Glomerular visceral epithelial cell (primary cell): Measurements from ENCODE around the gene PSMB11.

Experiments
- DNase-seq: peaks from one replicate; pipeline ENCODE4 v3.0.0-alpha.2; 2016; ENCODE audit errors: extremely low spot score

The PSMB11 gene

DNA sequence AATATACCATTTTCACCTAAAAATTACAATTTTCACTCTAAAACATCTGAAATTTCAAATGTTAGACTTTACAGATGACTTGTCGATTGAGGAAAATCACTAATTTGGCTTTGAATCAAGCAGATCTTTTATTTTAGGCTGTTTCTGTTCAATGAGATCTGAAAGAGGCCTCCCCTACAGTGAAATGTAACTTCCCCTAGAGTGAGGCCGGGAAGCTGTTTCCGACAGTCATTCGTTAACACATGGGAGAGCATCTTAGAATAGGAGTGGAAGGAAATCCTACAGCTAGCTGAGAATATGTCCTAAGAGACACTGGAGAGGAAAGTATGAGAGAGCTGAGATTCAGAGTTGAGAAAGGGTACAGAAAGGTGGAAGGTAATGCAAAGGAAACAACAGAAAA lies 26.4 kb upstream of the PSMB11 start:
- DNase-seq = no peak

- no peak for DNase-seq
These were observed 24.9 kb upstream of the PSMB11 start for GRCh38 chr14:23017091-23017490.

GRCh38 chr14:23018107-23018506 lies 23.9 kb upstream of the PSMB11 start:
- DNase-seq = no peak

DNA sequence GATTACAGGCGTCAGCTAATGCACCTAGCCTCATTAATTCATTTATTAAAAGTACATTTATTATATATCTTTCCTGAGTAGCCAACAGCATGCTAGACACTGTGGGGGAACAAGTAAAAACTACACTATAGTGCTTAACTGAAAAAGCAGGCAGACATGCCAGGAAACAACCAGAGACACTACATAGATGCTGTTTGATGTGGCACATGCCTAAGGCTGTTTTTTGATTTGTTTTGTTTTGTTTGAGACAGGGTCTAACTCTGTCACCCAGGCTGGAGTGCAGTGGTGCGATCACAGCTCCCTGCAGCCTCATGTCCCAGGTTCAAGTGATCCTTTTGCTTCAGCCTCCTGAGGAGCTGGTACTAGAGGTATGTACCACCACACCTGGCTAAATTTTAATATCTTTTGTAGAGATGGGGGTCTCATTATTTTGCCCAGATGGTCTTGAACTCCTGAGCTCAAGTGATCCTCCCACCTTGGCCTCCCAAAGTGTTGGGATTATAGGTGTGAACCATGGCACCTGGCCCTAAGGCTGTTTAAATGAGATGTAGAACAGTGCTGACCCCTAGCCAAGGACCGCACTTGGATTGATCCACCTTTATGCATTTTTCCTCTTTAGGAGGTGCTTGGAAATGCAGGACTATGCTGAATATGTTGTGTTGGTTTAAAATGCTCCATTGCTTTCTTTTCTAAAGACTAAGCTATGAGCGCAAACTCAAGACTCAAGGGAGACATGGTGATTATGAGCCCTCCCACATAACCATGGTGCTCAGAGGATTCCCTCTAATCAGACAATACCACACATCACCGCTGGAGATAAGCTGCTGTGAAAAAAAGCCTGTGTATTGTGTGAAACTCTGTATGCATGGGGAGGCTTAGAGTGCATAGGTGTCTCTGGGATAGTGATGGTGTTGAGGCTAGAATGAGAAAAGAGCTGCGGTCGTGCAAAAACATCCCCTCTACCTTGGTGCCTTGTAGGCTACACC lies 21.6 kb upstream of the PSMB11 start:
- no peak for DNase-seq

GRCh38 chr14:23021434-23021833 lies 20.6 kb upstream of the PSMB11 start:
- no peak for DNase-seq

GRCh38 chr14:23021889-23022442 lies 20.0 kb upstream of the PSMB11 start:
- DNase-seq = no peak

DNA sequence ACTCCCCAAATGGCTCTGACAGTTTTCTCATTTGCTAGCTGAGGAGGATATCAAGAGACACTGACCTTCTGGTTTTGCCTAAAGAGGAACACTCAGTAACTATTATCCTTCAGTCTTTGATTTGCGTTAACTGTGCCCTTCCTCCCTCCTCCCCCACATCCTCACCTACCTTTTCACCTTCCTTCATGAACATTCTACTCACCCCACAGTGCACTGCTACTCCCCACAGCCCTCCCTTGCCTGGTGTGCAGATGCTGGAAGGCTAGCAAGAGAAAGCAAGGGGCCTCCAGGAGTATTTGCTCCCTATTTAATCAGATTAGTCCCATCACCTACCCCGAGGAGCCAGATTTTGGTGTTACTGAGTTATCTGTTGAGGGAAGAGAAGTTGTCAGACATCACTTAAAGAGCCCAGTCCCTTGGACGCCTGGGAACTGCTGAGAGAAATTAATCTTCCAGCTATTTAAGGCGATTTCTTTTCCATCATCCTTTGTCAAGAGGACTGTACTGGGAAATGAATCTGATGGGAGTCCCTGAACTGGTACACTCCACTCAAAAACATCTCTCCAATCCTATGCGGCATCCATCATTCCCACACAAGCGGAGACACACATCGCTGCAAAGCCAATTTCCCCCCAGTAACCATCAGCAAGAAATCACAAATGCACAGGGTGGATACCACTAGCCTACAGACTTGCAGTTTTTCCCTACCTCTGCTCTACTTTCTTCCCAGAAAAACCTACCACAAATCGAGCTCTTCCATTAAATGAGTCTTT lies 18.8 kb upstream of the PSMB11 start:
- DNase-seq = no peak

DNA sequence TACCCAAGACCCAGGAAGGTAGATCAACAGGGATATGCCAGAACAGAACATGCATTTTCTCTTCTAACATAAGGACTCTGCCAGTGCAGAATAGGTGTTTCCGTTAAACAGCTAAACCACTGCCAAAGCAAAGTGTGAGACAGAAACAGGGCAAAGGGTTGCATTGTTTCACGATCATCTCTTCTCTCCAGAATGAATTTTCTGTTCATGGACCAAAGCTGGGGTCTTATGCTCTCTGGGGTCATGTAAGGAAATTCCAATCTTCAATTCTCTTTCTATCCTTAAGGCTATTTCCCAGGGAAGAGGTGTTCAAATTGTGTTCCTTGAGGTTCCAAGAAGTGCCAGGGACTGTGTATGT lies 18.2 kb upstream of the PSMB11 start:
- DNase-seq = no peak

DNA sequence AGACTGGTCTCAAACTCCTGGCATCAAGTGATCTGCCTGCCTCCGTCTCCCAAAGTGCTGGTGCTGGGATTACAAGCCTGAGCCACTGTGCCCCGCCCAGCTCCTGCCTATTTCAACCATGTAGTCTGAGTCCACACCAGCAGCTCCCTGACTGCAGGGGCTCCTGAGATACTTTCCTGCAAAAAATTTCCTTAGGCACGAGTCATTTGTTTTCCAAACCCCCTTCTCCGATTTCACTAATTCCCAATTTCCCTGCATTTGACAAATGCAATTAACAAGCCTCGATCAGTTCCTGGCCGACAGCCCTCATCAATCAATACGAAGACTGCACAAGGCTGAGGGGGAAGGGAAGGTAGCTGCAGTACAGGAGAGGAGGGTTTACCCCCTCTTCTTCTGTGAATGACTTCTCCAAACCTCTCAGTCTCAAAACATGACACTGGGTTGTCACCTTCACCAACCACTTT lies 17.4 kb upstream of the PSMB11 start:
- DNase-seq = no peak

DNA sequence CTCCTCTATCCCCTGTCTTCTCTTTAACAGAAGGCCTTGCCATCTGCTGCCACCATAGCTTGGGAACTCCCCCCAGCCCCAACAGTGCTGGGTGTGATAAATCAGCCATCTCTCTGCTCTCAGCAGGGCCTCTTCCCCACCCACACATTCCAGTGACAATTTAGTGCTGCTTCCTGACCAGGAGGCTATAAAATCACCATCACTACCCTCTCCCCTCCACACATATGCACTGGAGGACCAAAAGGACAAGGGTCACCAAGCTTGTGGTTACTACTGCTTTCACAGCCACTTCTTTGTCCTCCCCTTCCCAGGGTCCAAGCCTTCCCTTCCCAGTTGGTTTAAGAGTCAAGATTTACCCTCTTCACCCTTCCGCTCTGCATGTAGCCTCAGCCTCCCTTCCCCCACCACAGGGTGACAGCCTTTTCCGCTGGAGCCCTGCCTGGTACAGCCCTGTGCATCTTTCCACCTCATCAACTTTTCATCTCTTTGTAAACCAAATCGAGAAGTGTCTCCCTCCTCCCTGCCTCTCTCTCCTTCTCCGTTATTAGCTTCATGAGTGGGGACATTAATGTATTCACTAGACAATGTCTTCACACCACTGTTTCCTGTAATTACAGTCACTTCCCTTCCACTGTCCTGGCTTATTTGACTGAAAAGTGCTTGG lies 16.7 kb upstream of the PSMB11 start:
- DNase-seq = no peak

- no peak for DNase-seq
These were observed 13.2 kb upstream of the PSMB11 start for GRCh38 chr14:23028799-23029198.

DNA sequence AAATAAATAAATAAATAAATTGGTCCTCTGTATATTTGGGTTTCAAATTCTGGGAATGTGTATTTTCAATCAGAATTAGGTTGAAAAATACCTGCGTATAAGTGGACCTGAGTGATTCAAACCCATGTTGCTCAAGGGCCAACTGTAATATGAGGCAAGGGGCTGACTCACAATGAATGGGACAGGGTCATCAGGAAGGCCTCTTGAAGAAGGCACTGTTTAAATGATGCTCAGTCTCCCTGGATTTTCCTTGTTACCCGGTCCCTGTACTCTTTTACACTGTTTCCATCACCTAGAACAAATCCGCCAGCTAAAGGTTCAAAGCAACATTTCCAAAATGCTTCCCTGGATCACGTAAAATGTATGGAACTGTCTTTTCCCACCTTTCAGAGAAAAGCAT lies 11.1 kb upstream of the PSMB11 start:
- no peak for DNase-seq

DNA sequence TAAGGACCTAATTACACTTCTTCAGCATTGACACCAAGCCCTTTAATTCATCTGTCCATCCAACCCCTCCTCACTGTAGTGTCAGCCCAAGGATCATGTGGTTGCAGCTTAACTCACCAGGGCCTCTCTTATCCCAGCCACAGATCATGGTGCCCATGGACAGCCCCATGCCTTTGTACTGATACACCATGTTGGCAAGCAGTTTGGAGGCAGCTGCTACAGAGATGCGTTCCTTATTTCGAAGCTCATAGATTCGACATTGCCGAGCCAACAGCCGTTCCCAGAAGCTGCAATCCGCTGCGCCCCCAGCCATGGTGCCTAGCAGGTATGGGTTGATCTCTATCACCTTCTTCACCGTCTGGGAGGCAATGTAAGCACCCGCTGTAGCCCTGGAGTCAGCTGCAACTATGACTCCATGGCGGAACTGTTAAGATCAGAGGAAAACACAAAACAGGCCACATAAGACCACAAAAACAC lies 8.7 kb upstream of the PSMB11 start:
- DNase-seq = no peak

GRCh38 chr14:23033801-23034497 lies 8.1 kb upstream of the PSMB11 start:
- DNase-seq = no peak

DNA sequence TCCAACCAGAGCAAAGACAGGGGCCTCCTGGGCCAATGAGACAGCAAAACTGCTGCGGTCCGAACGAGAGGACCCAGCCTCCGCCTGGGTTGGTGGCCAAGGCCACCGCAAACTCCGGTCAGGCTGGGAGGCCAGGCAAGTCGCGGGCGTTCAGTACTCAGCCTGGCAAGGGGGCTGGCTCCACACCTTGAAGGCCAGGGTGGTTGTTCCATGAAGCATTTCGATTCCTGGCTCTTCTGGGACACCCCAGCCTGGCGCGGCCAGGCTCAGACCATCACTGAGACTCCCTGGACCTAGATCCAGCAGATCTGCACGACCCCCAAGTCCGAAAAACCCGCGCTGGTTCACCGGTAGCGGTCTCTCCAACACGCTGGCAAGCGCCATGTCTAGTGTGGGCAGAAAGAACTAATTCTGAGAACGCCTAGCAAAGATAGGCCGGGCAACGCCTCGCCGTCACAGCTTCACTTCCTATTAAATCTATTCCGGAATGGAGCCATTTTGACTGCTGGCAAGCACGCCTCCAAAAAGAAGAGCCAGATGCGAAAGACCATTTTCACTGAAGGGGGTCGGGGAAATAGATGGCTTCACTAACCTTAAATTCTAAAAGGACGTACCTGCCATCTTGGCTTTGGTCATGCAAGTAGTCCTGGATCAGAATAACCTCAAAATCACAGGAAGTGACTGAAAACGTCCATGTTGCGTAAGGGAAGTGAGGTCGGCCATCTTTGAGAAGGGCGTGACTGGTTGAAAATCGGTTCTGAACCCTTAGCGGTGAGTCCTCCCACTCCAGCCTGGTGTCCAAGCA lies 7.3 kb upstream of the PSMB11 start, which contains the start of gene PSMB5:
Gene PSMB5 (minus strand): TSS at position 403 of the 805 bp plus-strand sequence. CDS start 19 bp downstream, at position 384.
- DNase-seq = peak; percentile 95

DNA sequence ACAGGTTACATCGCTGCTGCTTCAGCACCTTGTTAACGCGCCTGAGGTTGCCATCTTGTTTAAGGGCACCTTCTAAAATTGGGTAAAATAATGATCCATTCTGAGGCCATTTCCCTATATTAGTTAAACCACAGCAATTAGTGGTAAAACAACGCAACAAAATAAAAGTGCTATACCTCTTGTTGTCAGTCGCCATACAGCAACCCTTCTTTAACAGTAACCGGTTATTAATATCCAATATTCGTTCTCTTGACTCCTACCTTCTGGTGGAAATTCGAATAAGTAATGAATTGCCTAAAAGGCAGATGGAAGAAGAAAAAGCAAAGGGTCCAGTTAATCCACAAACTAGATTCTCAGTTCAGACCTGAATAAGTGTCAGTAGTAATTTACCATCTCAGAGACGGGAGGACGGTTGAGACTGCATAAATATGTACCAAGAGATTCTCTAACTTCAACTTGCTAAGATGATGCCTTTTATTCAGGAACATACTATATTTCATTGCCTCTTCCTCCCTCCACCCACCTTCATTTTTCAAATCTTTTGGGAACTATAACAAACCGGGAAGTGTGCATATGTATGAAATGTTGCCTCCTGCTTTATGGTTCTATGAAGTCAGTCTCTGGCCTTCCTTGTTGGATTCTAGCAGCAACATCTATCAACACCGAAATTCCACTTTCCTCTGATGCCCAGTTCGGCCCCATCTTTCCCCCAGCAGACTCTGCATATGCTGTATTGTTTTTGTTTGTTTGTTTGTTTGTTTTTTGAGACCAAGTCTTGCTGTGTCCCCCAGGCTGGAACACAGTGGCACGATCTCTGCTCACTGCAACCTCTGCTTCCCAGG lies 6.5 kb upstream of the PSMB11 start:
- DNase-seq = no peak

DNA sequence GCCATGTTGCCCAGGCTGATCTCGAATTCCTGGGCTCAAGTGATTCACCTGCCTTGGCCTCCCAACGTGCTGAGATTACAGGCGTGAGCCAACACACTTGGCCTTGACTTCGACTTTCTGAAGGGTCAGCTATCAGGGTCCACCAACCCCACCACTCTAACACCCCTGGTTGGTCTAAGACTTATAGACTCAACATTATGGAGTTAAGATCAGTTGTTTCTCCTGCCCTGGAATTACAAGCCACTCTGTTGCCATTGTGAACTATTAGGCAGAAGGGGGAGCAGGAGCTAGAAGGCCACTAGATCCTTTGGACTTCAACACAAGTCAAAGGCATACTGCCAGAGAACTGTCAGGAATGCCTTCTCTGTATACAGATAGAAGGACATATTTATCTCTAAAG lies 1.9 kb upstream of the PSMB11 start:
- DNase-seq = no peak

GRCh38 chr14:23041729-23042128 lies 283 bp upstream of the PSMB11 start:
- no peak for DNase-seq

GRCh38 chr14:23043145-23043544 lies 1.1 kb downstream of the PSMB11 start:
- DNase-seq = no peak
